SK-N-SH (cell line): ENCODE measurements around the gene ACYP2. TPM values are rescaled to one million over a fixed set of nuclear protein-coding genes. Genes with fewer than 3 reads are reported as not detected.

Experiments
- CTCF ChIA-PET: fragments of 300-600, 350-600 bp; formaldehyde crosslinking; extraction: SDS; loops from one replicate; lab custom pipeline; 2021; lab: Yijun Ruan, JAX
- POLR2A ChIA-PET: fragments of 350-600 bp; sonication (Branson Sonifier 250); formaldehyde crosslinking; extraction: SDS; loops from one replicate; lab custom pipeline; 2020; ENCODE audit warnings: antibody characterized with exemption, inconsistent platforms; lab: Yijun Ruan, JAX
- DNase-seq: peaks from one replicate; pipeline ENCODE4 v3.0.0; 2012
- H2AFZ ChIP-seq: fragments of 200-600 bp; sonication (generic); 2 replicates; pipeline ENCODE4 v1.8.1; 2016; ENCODE audit warnings: antibody characterized with exemption, mild to moderate bottlenecking, low read depth
- H3F3A ChIP-seq: fragments of 200-600 bp; sonication (generic); replicated peaks from 2 replicates; pipeline ENCODE3; 2016; ENCODE audit warnings: antibody characterized with exemption, mild to moderate bottlenecking; ENCODE audit not compliant: insufficient read depth
- H3K27ac ChIP-seq, 2 experiments: fragments of 200-500 bp in 1 of 2; fragments of 200-600 bp in 1 of 2; sonication (Bioruptor generic) in 1 of 2; sonication (generic), shearing (Covaris generic) in 1 of 2; 2 replicates each; pipeline versions ENCODE4 v1.5.1 to v1.6.1; 2014 to 2016; ENCODE audit warnings: low read depth in 2 of 2, inconsistent platforms in 1 of 2, low read length in 1 of 2, mild to moderate bottlenecking in 1 of 2, mixed read lengths in 1 of 2
- H3K27me3 ChIP-seq: fragments of 200-600 bp; sonication (generic), shearing (Covaris generic); 2 replicates; pipeline ENCODE4 v1.6.1; 2016; ENCODE audit warnings: mixed run types; ENCODE audit not compliant: insufficient read depth
- H3K36me3 ChIP-seq, 2 experiments: fragments of 200-500 bp in 1 of 2; fragments of 200-600 bp in 1 of 2; sonication (Bioruptor generic) in 1 of 2; sonication (generic) in 1 of 2; replicated peaks in 1 of 2; 2 replicates each; pipeline versions ENCODE3 to v1.5.1; 2014 to 2016; ENCODE audit warnings: low read length in 1 of 2, mild to moderate bottlenecking in 1 of 2; ENCODE audit not compliant: insufficient read depth in 2 of 2, control insufficient read depth in 1 of 2
- H3K4me1 ChIP-seq, 2 experiments: fragments of 200-500 bp in 1 of 2; fragments of 200-600 bp in 1 of 2; sonication (Bioruptor generic) in 1 of 2; sonication (generic), shearing (Covaris generic) in 1 of 2; 2 replicates each; pipeline versions ENCODE4 v1.5.1 to v1.6.1; 2014 to 2016; ENCODE audit warnings: low read depth in 1 of 2, low read length in 1 of 2, mixed run types in 1 of 2; ENCODE audit not compliant: insufficient read depth in 2 of 2, control insufficient read depth in 1 of 2
- H3K4me2 ChIP-seq: fragments of 200-600 bp; sonication (generic), shearing (Covaris generic); 2 replicates; pipeline ENCODE4 v1.6.1; 2017; ENCODE audit warnings: mixed run types
- H3K4me3 ChIP-seq, 2 experiments: fragments of 200-500 bp in 1 of 2; fragments of 200-600 bp in 1 of 2; sonication (Bioruptor generic) in 1 of 2; sonication (generic), shearing (Covaris generic) in 1 of 2; 2 replicates each; pipeline versions ENCODE4 v1.5.1 to v1.8.1; 2014 to 2016; ENCODE audit warnings: low read depth in 2 of 2, inconsistent platforms in 1 of 2, low read length in 1 of 2, mild to moderate bottlenecking in 1 of 2, mixed read lengths in 1 of 2, moderate library complexity in 1 of 2
- H3K79me2 ChIP-seq: fragments of 200-600 bp; sonication (generic); 2 replicates; pipeline ENCODE4 v1.8.1; 2017; ENCODE audit warnings: mild to moderate bottlenecking; ENCODE audit not compliant: insufficient read depth
- H3K9ac ChIP-seq: fragments of 200-600 bp; sonication (generic); 2 replicates; pipeline ENCODE4 v1.6.1; 2017; ENCODE audit warnings: mixed run types
- H3K9me2 ChIP-seq: fragments of 200-600 bp; sonication (generic); 2 replicates; pipeline ENCODE4 v1.6.1; 2017; ENCODE audit warnings: mixed run types
- H3K9me3 ChIP-seq: fragments of 200-600 bp; sonication (generic); 2 replicates; pipeline ENCODE4 v1.6.1; 2017; ENCODE audit warnings: mixed run types, mild to moderate bottlenecking, moderate library complexity
- H4K20me1 ChIP-seq: fragments of 200-600 bp; sonication (generic); 2 replicates; pipeline ENCODE4 v1.6.1; 2017; ENCODE audit warnings: mild to moderate bottlenecking, mixed run types; ENCODE audit not compliant: insufficient read depth
- CHD2 ChIP-seq: fragments of 150-350 bp; IDR thresholded peaks from 2 replicates; pipeline ENCODE4 v1.6.1; 2018; ENCODE audit warnings: low read length; ENCODE audit not compliant: partially characterized antibody
- ELF1 ChIP-seq: IDR thresholded peaks from 2 replicates; pipeline ENCODE4 v1.4.0; 2012
- EZH2phosphoT487 ChIP-seq: fragments of 200-600 bp; sonication (generic); IDR thresholded peaks from 2 replicates; pipeline ENCODE4 v1.6.1; 2017; ENCODE audit warnings: low read depth, mixed run types, mild to moderate bottlenecking, antibody characterized with exemption, moderate library complexity, borderline replicate concordance
- FOSL2 ChIP-seq: IDR thresholded peaks from 2 replicates; pipeline ENCODE4 v1.4.0; 2012; ENCODE audit warnings: low read depth, mild to moderate bottlenecking, moderate library complexity, borderline replicate concordance
- FOXM1 ChIP-seq: IDR thresholded peaks from 2 replicates; pipeline ENCODE4 v1.4.0; 2012; ENCODE audit warnings: low read depth, mild to moderate bottlenecking
- GATA2 ChIP-seq: sonication (generic); formaldehyde crosslinking; IDR thresholded peaks from 2 replicates; pipeline ENCODE4 v1.5.0; 2020; ENCODE audit warnings: mild to moderate bottlenecking, missing genetic modification reagents
- IRF3 ChIP-seq: fragments of 150-350 bp; IDR thresholded peaks from 2 replicates; pipeline ENCODE4 v1.6.1; 2016; ENCODE audit warnings: mild to moderate bottlenecking, low read depth, low read length
- JUND ChIP-seq: IDR thresholded peaks from 2 replicates; pipeline ENCODE4 v1.4.0; 2012
- RAD21 ChIP-seq: IDR thresholded peaks from 2 replicates; pipeline ENCODE4 v1.6.1; 2012; ENCODE audit warnings: mild to moderate bottlenecking, low read length
- RCOR1 ChIP-seq: fragments of 150-350 bp; IDR thresholded peaks from 2 replicates; pipeline ENCODE4 v1.6.1; 2017; ENCODE audit warnings: antibody characterized with exemption, low read length
- RFX5 ChIP-seq: IDR thresholded peaks from 2 replicates; pipeline ENCODE4 v1.6.1; 2012; ENCODE audit warnings: mild to moderate bottlenecking, improper control_type of control experiment, low read length
- RXRA ChIP-seq: IDR thresholded peaks from 2 replicates; pipeline ENCODE4 v1.4.0; 2012; ENCODE audit warnings: low read depth, mild to moderate bottlenecking, borderline replicate concordance
- SMC3 ChIP-seq: IDR thresholded peaks from 2 replicates; pipeline ENCODE4 v1.6.1; 2012; ENCODE audit warnings: low read depth, low read length, improper control_type of control experiment
- TAF1 ChIP-seq: IDR thresholded peaks from 2 replicates; pipeline ENCODE4 v1.6.1; 2012; ENCODE audit warnings: low read depth, mild to moderate bottlenecking, low read length, moderate library complexity, borderline replicate concordance
- WGBS: methylation state at CpG from one replicate; pipeline ENCODE4 v1.1.6; 2017; ENCODE audit warnings: low lambda C conversion rate; 5-methylcytosine and 5-hydroxymethylcytosine counted together
- polyA plus RNA-seq, 3 experiments: library from polyadenylated mRNA; depleted of rRNA; stranded (reverse); fragments of >200 nt; gene quantifications; 2 replicates each; pipeline ENCODE4 v1.2.3, GENCODE V29; 2012
- TF ChIP-seq, protein P1 (sequence below): IDR thresholded peaks from 2 replicates; pipeline ENCODE4 v1.4.0; 2012; ENCODE audit warnings: low read depth
- TF ChIP-seq, protein P2 (sequence below): IDR thresholded peaks from 2 replicates; pipeline ENCODE4; 2012
- TF ChIP-seq, protein P3 (sequence below): fragments of 200-600 bp; sonication (generic); IDR thresholded peaks from 2 replicates; pipeline ENCODE4 v1.6.1; 2017; ENCODE audit warnings: antibody characterized with exemption, mild to moderate bottlenecking, moderate library complexity

Gene ACYP2
- polyA plus RNA-seq, 1 of the 3 experiments (the other 2 are of a cell fraction): 8.8 TPM

DNA sequence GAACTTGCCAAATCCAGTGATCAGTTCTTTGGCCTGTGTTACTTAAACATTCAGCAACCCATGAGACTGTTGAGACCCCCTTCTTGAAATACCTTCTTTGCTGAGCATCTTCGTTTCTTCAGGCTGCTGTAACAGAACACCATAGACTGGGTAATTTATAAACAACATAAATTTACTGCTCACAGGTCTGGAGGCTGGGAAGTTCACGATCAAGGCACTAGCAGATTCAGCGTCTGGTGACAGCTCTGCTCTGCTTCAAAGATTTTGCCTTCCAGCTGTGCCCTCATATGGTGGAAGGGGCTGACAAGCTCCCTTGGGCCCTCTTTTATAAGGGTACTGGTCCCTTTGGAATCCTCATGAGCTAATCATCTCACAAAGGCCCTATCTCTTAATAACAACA lies 169.4 kb downstream of the ACYP2 start:
- 22% methylated on average over 2 of the region's 3 CpGs for WGBS
- Histone ChIP-seq H3K36me3 (no peaks in the 10 kb centered on the region), H3F3A (no peaks in the 10 kb centered on the region), H4K20me1 (no peaks in the 10 kb centered on the region), H3K79me2 (no peaks in the 10 kb centered on the region), H3K9me3 (no peaks in the 10 kb centered on the region), H2AFZ (no peak overlapping the region), H3K27me3 (no peaks in the 10 kb centered on the region), H3K4me3 (no peak overlapping the region), H3K9me2 (no peaks in the 10 kb centered on the region), H3K4me2 (no peak overlapping the region), H3K4me1 (no peaks in the 10 kb centered on the region), H3K9ac (no peak overlapping the region), H3K27ac (no peak overlapping the region)
- TF ChIP-seq, protein P1, sequence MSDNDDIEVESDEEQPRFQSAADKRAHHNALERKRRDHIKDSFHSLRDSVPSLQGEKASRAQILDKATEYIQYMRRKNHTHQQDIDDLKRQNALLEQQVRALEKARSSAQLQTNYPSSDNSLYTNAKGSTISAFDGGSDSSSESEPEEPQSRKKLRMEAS: no peak
- no peak for TF ChIP-seq IRF3
- TF ChIP-seq CHD2: no peak
- TF ChIP-seq GATA2 (CRISPR knock-in tag): no peak
- TF ChIP-seq FOSL2: no peak
- TF ChIP-seq RAD21: no peak
- no peak for TF ChIP-seq TAF1
- no peak for TF ChIP-seq RCOR1
- TF ChIP-seq, protein P2, sequence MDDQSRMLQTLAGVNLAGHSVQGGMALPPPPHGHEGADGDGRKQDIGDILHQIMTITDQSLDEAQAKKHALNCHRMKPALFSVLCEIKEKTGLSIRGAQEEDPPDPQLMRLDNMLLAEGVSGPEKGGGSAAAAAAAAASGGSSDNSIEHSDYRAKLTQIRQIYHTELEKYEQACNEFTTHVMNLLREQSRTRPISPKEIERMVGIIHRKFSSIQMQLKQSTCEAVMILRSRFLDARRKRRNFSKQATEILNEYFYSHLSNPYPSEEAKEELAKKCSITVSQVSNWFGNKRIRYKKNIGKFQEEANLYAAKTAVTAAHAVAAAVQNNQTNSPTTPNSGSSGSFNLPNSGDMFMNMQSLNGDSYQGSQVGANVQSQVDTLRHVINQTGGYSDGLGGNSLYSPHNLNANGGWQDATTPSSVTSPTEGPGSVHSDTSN: no peak
- TF ChIP-seq JUND: no peak
- TF ChIP-seq EZH2phosphoT487: no peak
- TF ChIP-seq, protein P3, sequence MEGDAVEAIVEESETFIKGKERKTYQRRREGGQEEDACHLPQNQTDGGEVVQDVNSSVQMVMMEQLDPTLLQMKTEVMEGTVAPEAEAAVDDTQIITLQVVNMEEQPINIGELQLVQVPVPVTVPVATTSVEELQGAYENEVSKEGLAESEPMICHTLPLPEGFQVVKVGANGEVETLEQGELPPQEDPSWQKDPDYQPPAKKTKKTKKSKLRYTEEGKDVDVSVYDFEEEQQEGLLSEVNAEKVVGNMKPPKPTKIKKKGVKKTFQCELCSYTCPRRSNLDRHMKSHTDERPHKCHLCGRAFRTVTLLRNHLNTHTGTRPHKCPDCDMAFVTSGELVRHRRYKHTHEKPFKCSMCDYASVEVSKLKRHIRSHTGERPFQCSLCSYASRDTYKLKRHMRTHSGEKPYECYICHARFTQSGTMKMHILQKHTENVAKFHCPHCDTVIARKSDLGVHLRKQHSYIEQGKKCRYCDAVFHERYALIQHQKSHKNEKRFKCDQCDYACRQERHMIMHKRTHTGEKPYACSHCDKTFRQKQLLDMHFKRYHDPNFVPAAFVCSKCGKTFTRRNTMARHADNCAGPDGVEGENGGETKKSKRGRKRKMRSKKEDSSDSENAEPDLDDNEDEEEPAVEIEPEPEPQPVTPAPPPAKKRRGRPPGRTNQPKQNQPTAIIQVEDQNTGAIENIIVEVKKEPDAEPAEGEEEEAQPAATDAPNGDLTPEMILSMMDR: no peak
- no peak for TF ChIP-seq RXRA
- no peak for TF ChIP-seq FOXM1
- TF ChIP-seq ELF1: no peak
- no peak for TF ChIP-seq RFX5
- TF ChIP-seq SMC3: no peak
- POLR2A ChIA-PET: no interaction called here
- CTCF ChIA-PET: no interaction called here
- DNase-seq: no peak
